MM.1S (cell line): ENCODE measurements around the gene EPS8L2.

Source experiments
- EZH2 ChIP-seq: fragments of 300-600 bp; sonication (generic); optimal IDR thresholded peaks from 2 replicates; pipeline ENCODE3; 2017; ENCODE audit warnings: low read depth, mild to moderate bottlenecking, antibody characterized with exemption, low read length, mixed read lengths
- TF ChIP-seq, protein P1 (sequence below): fragments of 300-600 bp; sonication (generic); IDR thresholded peaks from 2 replicates; pipeline ENCODE4 v1.5.1; 2016; ENCODE audit warnings: antibody characterized with exemption, low read length, mixed read lengths

DNA sequence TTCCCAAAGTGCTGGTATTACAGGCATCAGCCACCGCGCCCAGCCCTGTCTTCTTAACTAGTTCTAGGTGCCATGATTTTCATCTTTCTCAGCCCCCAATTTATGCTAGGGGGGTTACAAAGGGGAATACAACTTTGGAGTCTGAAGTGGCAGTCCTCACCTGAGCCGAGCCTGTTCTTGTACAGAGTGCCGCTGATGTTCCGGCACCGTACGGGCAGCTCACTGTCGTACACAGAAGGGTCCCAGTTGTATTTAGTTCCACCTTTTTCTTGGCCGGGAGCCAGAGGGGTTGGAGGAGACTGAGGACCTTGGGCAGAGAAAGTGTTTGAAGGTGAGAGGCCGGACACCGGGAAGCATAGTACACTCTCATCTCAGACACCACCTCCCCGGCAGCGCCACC is 18.3 kb upstream of the EPS8L2 start:
- TF ChIP-seq EZH2: no peak
- TF ChIP-seq, protein P1, sequence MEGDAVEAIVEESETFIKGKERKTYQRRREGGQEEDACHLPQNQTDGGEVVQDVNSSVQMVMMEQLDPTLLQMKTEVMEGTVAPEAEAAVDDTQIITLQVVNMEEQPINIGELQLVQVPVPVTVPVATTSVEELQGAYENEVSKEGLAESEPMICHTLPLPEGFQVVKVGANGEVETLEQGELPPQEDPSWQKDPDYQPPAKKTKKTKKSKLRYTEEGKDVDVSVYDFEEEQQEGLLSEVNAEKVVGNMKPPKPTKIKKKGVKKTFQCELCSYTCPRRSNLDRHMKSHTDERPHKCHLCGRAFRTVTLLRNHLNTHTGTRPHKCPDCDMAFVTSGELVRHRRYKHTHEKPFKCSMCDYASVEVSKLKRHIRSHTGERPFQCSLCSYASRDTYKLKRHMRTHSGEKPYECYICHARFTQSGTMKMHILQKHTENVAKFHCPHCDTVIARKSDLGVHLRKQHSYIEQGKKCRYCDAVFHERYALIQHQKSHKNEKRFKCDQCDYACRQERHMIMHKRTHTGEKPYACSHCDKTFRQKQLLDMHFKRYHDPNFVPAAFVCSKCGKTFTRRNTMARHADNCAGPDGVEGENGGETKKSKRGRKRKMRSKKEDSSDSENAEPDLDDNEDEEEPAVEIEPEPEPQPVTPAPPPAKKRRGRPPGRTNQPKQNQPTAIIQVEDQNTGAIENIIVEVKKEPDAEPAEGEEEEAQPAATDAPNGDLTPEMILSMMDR: no peak
